ENCODE results near the gene ENOX1. TPM values are rescaled to one million over a fixed set of nuclear protein-coding genes. Genes with fewer than 3 reads are reported as not detected.

Gene ENOX1
- polyA plus RNA-seq, 2 of the 4 experiments (the other 2 are of a cell fraction) = 0.28 to 0.41 TPM

DNA sequence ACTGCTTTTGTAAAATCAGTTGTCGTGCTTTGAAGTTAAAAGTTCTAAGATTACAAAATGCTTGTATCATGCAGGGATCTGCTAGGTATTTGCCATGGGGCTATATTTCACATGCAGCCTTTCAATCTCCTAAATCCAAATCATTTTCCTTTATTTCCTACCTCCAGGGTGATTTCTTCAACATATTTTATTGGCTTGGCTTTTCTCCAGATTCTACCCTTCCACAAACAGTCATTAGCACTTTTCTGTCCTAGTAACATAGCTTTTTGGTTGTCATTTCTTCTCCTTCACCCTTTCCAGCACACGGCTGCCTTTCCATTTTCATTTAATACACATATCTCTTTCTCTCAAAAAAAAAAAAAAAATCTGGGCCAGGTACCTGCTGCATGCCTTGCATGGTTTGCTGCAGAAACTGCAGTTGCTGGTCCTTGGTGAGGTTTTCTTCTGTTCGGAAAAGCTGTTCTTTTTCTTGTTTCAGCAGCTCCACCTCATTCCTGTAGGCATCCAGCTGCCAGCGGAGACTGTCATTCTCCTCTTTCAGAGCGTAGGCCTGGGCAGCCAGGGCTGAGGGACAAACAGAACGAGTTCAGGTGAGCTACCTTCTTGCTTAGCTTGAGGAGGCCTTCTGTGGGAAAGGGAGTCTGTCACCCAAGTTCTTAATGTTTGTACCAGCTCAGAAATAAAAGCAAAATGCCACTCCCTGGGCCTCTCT lies 488.6 kb downstream of the ENOX1 start:
- ATAC-seq = no peak
- ChIA-PET POLR2A (no interaction called here), CTCF (no interaction called here)
- Histone ChIP-seq H3K9me3 (no peaks in the 10 kb centered on the region), H3K4me1 (no peaks in the 10 kb centered on the region), H3K27ac (no peak overlapping the region), H3K4me3 (no peak overlapping the region), H3K4me2 (no peak overlapping the region)
- TF ChIP-seq, protein P1, sequence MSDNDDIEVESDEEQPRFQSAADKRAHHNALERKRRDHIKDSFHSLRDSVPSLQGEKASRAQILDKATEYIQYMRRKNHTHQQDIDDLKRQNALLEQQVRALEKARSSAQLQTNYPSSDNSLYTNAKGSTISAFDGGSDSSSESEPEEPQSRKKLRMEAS (IDR thresholded peaks at IDR 0.05) = no peak
- TF ChIP-seq BHLHE40 (IDR thresholded peaks at IDR 0.05; ENCODE audit: low read depth, low read length) (no peak), FOSB (CRISPR knock-in tag; IDR thresholded peaks at IDR 0.05) (no peak), ZNF302 (CRISPR knock-in tag; IDR thresholded peaks at IDR 0.05) (no peak), ZFP36 (IDR thresholded peaks at IDR 0.05; ENCODE audit: borderline replicate concordance, partially characterized antibody) (no peak), FOSL2 (IDR thresholded peaks at IDR 0.05) (no peak), FOSL2 (CRISPR knock-in tag; IDR thresholded peaks at IDR 0.05) (no peak), SMC3 (IDR thresholded peaks at IDR 0.05) (no peak), JUN (IDR thresholded peaks at IDR 0.05) (no peak), ZSCAN20 (CRISPR knock-in tag; IDR thresholded peaks at IDR 0.05) (no peak), HOXB13 (CRISPR knock-in tag; IDR thresholded peaks at IDR 0.05; ENCODE audit: low read depth) (no peak), CHD2 (IDR thresholded peaks at IDR 0.05; ENCODE audit: low read length, partially characterized antibody) (no peak), CBX8 (IDR thresholded peaks at IDR 0.05) (no peak), EHMT2 (IDR thresholded peaks at IDR 0.05; ENCODE audit: low read depth) (no peak), CHD4 (IDR thresholded peaks at IDR 0.05; ENCODE audit: borderline replicate concordance) (no peak), NR3C1 (IDR thresholded peaks at IDR 0.05) (no peak)
- TF ChIP-seq, protein P2, sequence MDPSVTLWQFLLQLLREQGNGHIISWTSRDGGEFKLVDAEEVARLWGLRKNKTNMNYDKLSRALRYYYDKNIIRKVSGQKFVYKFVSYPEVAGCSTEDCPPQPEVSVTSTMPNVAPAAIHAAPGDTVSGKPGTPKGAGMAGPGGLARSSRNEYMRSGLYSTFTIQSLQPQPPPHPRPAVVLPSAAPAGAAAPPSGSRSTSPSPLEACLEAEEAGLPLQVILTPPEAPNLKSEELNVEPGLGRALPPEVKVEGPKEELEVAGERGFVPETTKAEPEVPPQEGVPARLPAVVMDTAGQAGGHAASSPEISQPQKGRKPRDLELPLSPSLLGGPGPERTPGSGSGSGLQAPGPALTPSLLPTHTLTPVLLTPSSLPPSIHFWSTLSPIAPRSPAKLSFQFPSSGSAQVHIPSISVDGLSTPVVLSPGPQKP (IDR thresholded peaks at IDR 0.05; ENCODE audit: low read depth, low read length) = no peak
- DNase-seq (ENCODE audit: low read depth in 1 of 2, low spot score in 1 of 2) = no peak
- no peak for FAIRE-seq
- 69% methylated on average over 6 of the region's 6 CpGs for WGBS (ENCODE audit: missing lambda C conversion rate)

DNA sequence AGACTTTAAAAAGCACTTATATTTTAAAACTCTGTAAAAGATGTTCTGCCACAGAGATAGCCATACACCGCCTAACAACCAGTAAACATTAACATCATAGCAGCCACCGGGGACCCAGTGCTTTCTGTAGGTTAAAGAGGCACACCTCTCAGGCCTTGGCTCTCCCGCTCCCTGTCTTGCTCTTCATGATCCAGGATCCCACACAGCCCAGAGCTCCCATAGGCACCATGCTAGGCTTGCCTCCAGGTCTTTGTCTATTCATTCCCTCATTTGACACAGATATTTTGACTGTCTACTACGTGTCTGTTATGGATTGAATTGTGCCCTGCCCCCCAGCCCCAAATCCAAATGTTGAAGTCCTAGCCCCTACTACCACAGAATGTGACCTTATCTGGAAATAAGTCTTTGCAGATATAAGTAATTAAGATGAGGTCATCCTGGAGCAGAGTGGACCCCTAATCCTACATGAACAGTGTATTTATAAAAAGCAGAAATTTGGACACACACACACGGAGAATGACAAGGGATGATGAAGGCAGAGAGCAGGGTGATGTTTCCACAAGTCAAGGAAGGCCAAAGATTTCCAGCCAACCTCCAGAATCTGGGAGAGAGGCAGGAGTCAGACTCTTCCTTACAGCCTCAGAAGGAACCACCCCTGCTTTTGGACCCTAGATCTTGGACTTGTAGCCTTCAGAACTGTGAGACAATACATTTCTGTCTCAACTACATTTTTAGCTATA lies 490.8 kb downstream of the ENOX1 start:
- ChIA-PET POLR2A (no interaction called here), CTCF (interaction anchor here (0.6 kb wide), 1 partner anchor 484 kb away, joined by 4 read pairs; no protein-coding TSS in a partner anchor)
- H3K4me2 ChIP-seq = no peak overlapping the region
- H3K9me3 ChIP-seq = no peaks in the 10 kb centered on the region
- WGBS (ENCODE audit: missing lambda C conversion rate) = 62% methylated on average over 5 of the region's 5 CpGs
- H3K27ac ChIP-seq = no peak overlapping the region
- no peaks in the 10 kb centered on the region for H3K4me1 ChIP-seq
- TF ChIP-seq NFE2L2 (conservative IDR thresholded peaks at IDR 0.05; ENCODE audit: low read length) = no peak
- TF ChIP-seq, protein P3, sequence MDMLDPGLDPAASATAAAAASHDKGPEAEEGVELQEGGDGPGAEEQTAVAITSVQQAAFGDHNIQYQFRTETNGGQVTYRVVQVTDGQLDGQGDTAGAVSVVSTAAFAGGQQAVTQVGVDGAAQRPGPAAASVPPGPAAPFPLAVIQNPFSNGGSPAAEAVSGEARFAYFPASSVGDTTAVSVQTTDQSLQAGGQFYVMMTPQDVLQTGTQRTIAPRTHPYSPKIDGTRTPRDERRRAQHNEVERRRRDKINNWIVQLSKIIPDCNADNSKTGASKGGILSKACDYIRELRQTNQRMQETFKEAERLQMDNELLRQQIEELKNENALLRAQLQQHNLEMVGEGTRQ (IDR thresholded peaks at IDR 0.05) = no peak
- TF ChIP-seq, protein P4, sequence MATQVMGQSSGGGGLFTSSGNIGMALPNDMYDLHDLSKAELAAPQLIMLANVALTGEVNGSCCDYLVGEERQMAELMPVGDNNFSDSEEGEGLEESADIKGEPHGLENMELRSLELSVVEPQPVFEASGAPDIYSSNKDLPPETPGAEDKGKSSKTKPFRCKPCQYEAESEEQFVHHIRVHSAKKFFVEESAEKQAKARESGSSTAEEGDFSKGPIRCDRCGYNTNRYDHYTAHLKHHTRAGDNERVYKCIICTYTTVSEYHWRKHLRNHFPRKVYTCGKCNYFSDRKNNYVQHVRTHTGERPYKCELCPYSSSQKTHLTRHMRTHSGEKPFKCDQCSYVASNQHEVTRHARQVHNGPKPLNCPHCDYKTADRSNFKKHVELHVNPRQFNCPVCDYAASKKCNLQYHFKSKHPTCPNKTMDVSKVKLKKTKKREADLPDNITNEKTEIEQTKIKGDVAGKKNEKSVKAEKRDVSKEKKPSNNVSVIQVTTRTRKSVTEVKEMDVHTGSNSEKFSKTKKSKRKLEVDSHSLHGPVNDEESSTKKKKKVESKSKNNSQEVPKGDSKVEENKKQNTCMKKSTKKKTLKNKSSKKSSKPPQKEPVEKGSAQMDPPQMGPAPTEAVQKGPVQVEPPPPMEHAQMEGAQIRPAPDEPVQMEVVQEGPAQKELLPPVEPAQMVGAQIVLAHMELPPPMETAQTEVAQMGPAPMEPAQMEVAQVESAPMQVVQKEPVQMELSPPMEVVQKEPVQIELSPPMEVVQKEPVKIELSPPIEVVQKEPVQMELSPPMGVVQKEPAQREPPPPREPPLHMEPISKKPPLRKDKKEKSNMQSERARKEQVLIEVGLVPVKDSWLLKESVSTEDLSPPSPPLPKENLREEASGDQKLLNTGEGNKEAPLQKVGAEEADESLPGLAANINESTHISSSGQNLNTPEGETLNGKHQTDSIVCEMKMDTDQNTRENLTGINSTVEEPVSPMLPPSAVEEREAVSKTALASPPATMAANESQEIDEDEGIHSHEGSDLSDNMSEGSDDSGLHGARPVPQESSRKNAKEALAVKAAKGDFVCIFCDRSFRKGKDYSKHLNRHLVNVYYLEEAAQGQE (IDR thresholded peaks at IDR 0.05) = no peak
- TF ChIP-seq, protein P2 (IDR thresholded peaks at IDR 0.05; ENCODE audit: low read depth, low read length) = no peak
- TF ChIP-seq HOXA7 (CRISPR knock-in tag; IDR thresholded peaks at IDR 0.05) = no peak
- TF ChIP-seq GATA3 (IDR thresholded peaks at IDR 0.05; ENCODE audit: borderline replicate concordance) = no peak
- no peak for TF ChIP-seq CBX2 (IDR thresholded peaks at IDR 0.05; ENCODE audit: borderline replicate concordance, low read depth)
- no peak for TF ChIP-seq FOSL2 (IDR thresholded peaks at IDR 0.05)
- no peak for TF ChIP-seq FOSL2 (CRISPR knock-in tag; IDR thresholded peaks at IDR 0.05)
- no peak for TF ChIP-seq FOXS1 (CRISPR knock-in tag; IDR thresholded peaks at IDR 0.05)
- TF ChIP-seq RAD21 (conservative IDR thresholded peaks at IDR 0.05 in 1 of 2, IDR thresholded peaks at IDR 0.05 in 1 of 2) = no peak
- no peak for TF ChIP-seq BHLHE40 (IDR thresholded peaks at IDR 0.05; ENCODE audit: low read depth, low read length)
- no peak for TF ChIP-seq FOSB (CRISPR knock-in tag; IDR thresholded peaks at IDR 0.05)
- TF ChIP-seq ZSCAN20 (CRISPR knock-in tag; IDR thresholded peaks at IDR 0.05) = no peak
- TF ChIP-seq SMC3 (IDR thresholded peaks at IDR 0.05) = no peak
- TF ChIP-seq, protein P5, sequence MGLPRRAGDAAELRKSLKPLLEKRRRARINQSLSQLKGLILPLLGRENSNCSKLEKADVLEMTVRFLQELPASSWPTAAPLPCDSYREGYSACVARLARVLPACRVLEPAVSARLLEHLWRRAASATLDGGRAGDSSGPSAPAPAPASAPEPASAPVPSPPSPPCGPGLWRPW (IDR thresholded peaks at IDR 0.05) = no peak
- TF ChIP-seq, protein P6, sequence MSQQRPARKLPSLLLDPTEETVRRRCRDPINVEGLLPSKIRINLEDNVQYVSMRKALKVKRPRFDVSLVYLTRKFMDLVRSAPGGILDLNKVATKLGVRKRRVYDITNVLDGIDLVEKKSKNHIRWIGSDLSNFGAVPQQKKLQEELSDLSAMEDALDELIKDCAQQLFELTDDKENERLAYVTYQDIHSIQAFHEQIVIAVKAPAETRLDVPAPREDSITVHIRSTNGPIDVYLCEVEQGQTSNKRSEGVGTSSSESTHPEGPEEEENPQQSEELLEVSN (IDR thresholded peaks at IDR 0.05; ENCODE audit: borderline replicate concordance, low read depth) = no peak
- no peak overlapping the region for H3K4me3 ChIP-seq
- no peak for DNase-seq (ENCODE audit: low read depth in 1 of 2, low spot score in 1 of 2)
- no peak for ATAC-seq
- no peak for FAIRE-seq
